Measurements from ENCODE around the gene SNX11. TPM values are rescaled to one million over a fixed set of nuclear protein-coding genes. Genes with fewer than 3 reads are reported as not detected.
"Not testable (repeated sequence)": the region's sequence is repeated elsewhere in the genome, so short reads cannot be mapped to it uniquely, and the experiment has no call there.

Gene SNX11
- 21.8 TPM for total RNA-seq

- peak; percentile 85 for DNase-seq (ENCODE audit: low spot score)
Measured at GRCh38 chr17:48107137-48108055, at the start of gene SNX11. Gene SNX11, plus strand, starts transcription at chr17:48107766. Its CDS starts 4,278 bp downstream, at chr17:48112044.

GRCh38 chr17:48058393-48059124 is 49.0 kb upstream of the SNX11 start:
- no peak for DNase-seq (ENCODE audit: low spot score)

- no peak for DNase-seq (ENCODE audit: low spot score)
Measured at GRCh38 chr17:48059125-48059668, 48.4 kb upstream of the SNX11 start.

GRCh38 chr17:48060249-48060648 is 47.3 kb upstream of the SNX11 start:
- no peak for DNase-seq (ENCODE audit: low spot score)

GRCh38 chr17:48062273-48062672 is 45.3 kb upstream of the SNX11 start:
- DNase-seq (ENCODE audit: low spot score) = no peak

GRCh38 chr17:48064638-48065037 is 42.9 kb upstream of the SNX11 start:
- DNase-seq (ENCODE audit: low spot score) = no peak

- no peak for DNase-seq (ENCODE audit: low spot score)
Measured at GRCh38 chr17:48066192-48066591, 41.4 kb upstream of the SNX11 start.

GRCh38 chr17:48066656-48067055 is 40.9 kb upstream of the SNX11 start:
- DNase-seq (ENCODE audit: low spot score) = no peak

GRCh38 chr17:48067245-48067644 is 40.3 kb upstream of the SNX11 start:
- no peak for DNase-seq (ENCODE audit: low spot score)

GRCh38 chr17:48067808-48068207 is 39.8 kb upstream of the SNX11 start:
- DNase-seq (ENCODE audit: low spot score) = not testable (repeated sequence)

- DNase-seq (ENCODE audit: low spot score) = no peak
Measured at GRCh38 chr17:48068491-48068961, 39.0 kb upstream of the SNX11 start.

- no peak for DNase-seq (ENCODE audit: low spot score)
Measured at GRCh38 chr17:48070195-48070594, 37.4 kb upstream of the SNX11 start.

- no peak for DNase-seq (ENCODE audit: low spot score)
Measured at GRCh38 chr17:48071654-48072053, 35.9 kb upstream of the SNX11 start.

- DNase-seq (ENCODE audit: low spot score) = not testable (repeated sequence)
Measured at GRCh38 chr17:48072811-48073210, 34.8 kb upstream of the SNX11 start.

GRCh38 chr17:48073566-48074094 is 33.9 kb upstream of the SNX11 start:
- not testable (repeated sequence) for DNase-seq (ENCODE audit: low spot score)

GRCh38 chr17:48074322-48075081 is 33.1 kb upstream of the SNX11 start:
- peak; percentile 86 for DNase-seq (ENCODE audit: low spot score)

GRCh38 chr17:48077152-48077551 is 30.4 kb upstream of the SNX11 start:
- not testable (repeated sequence) for DNase-seq (ENCODE audit: low spot score)

- DNase-seq (ENCODE audit: low spot score) = no peak
Measured at GRCh38 chr17:48081858-48082257, 25.7 kb upstream of the SNX11 start.

GRCh38 chr17:48084932-48085331 is 22.6 kb upstream of the SNX11 start:
- DNase-seq (ENCODE audit: low spot score) = no peak

- DNase-seq (ENCODE audit: low spot score) = no peak
Measured at GRCh38 chr17:48093341-48094045, 14.1 kb upstream of the SNX11 start.

- DNase-seq (ENCODE audit: low spot score) = no peak
Measured at GRCh38 chr17:48095611-48096010, 12.0 kb upstream of the SNX11 start.
